Uterus (tissue), 4 donors: ENCODE measurements around the gene CAMK1D. TPM values are rescaled to one million over a fixed set of nuclear protein-coding genes. Genes with fewer than 3 reads are reported as not detected.
A peak's percentile ranks its signal among the peaks of the same experiment; 100 is the strongest.
"Not testable (repeated sequence)": the region's sequence is repeated elsewhere in the genome, so short reads cannot be mapped to it uniquely, and the experiment has no call there.

ENCODE experiments used
- DNase-seq, 2 donors: peaks; one replicate each; pipeline ENCODE4 v3.0.0-alpha.2; 2019 to 2020
- H3K27ac ChIP-seq, 2 donors: fragments of 200-600 bp; sonication (generic); 1 replicate in 1 of 2; 2 replicates in 1 of 2; pipeline ENCODE4 v1.5.1; 2016 to 2018
- H3K27me3 ChIP-seq, 2 donors: fragments of 200-600 bp; sonication (generic); one replicate each; pipeline ENCODE4 v1.5.1; 2018 to 2019; ENCODE audit warnings: control low read depth in 1 of 2
- H3K36me3 ChIP-seq, 2 donors: fragments of 200-600 bp; sonication (generic); one replicate each; pipeline ENCODE4 v1.5.1; 2019; ENCODE audit warnings: control low read depth in 1 of 2
- H3K4me1 ChIP-seq, 2 donors: fragments of 200-600 bp; sonication (generic); one replicate each; pipeline ENCODE4 v1.5.1; 2018 to 2019; ENCODE audit warnings: control low read depth in 1 of 2
- H3K4me3 ChIP-seq, 2 donors: fragments of 200-600 bp; sonication (generic); 1 replicate in 1 of 2; 2 replicates in 1 of 2; pipeline ENCODE4 v1.5.1; 2018 to 2019; ENCODE audit warnings: mild to moderate bottlenecking in 1 of 2
- H3K9me3 ChIP-seq, 2 donors: fragments of 200-600 bp; sonication (generic); one replicate each; pipeline ENCODE4 v1.5.1; 2019; ENCODE audit warnings: control low read depth in 1 of 2
- CTCF ChIP-seq, 4 experiments: fragments of 200-600 bp in 2 of 4; fragments of 450-650 bp in 2 of 4; sonication (generic) in 2 of 4; IDR thresholded peaks; one replicate each; pipeline ENCODE4 v1.5.1; 2016 to 2019; ENCODE audit warnings: antibody characterized with exemption in 4 of 4, mild to moderate bottlenecking in 2 of 4, moderate library complexity in 1 of 4
- POLR2A ChIP-seq, 2 donors: fragments of 450-650 bp; IDR thresholded peaks; one replicate each; pipeline ENCODE4 v1.6.1; 2016; ENCODE audit warnings: antibody characterized with exemption in 2 of 2, mild to moderate bottlenecking in 1 of 2, moderate library complexity in 1 of 2
- intact Hi-C: fragments of 100-400 bp; cut with DNase I; formaldehyde crosslinking; loops from one replicate; pipeline ENCODE4 v1.15.1; 2023; ENCODE audit warnings: low total_unique reads
- total RNA-seq, 4 donors: library from RNA; depleted of rRNA in 3 of 4; stranded (reverse); fragments of >200 nt in 3 of 4; gene quantifications; one replicate each; pipeline versions ENCODE4 v1.1.0 to v1.2.4, GENCODE V29; 2014 to 2023
- donor health status: DM: yes; HTN: yes; CAD: no.

The CAMK1D gene
- total RNA-seq, 4 donors from 2014 or later: 3.5 to 48.4 (median 10.8) TPM

GRCh38 chr10:12806228-12807095, 457.1 kb downstream of the CAMK1D start:
- H3K27me3 ChIP-seq: no peaks in the 10 kb centered on the region
- intact Hi-C loops: no loop called here
- no peak for DNase-seq
- no peak overlapping the region for H3K4me3 ChIP-seq
- H3K9me3 ChIP-seq: no peaks in the 10 kb centered on the region
- no peak overlapping the region for H3K27ac ChIP-seq
- no peaks in the 10 kb centered on the region for H3K4me1 ChIP-seq
- no peak for TF ChIP-seq POLR2A (IDR thresholded peaks at IDR 0.05)
- no peak for TF ChIP-seq CTCF (IDR thresholded peaks at IDR 0.05)
- no peaks in the 10 kb centered on the region for H3K36me3 ChIP-seq

- no peaks in the 10 kb centered on the region for H3K27me3 ChIP-seq
- DNase-seq: no peak
- no peaks in the 10 kb centered on the region for H3K4me1 ChIP-seq
- intact Hi-C loops: no loop called here
- H3K9me3 ChIP-seq: no peaks in the 10 kb centered on the region
- no peak overlapping the region for H3K27ac ChIP-seq
- no peaks in the 10 kb centered on the region for H3K36me3 ChIP-seq
- no peak overlapping the region for H3K4me3 ChIP-seq
- TF ChIP-seq CTCF (IDR thresholded peaks at IDR 0.05) (no peak), POLR2A (IDR thresholded peaks at IDR 0.05) (no peak)
Observed at GRCh38 chr10:12807096-12807755, 457.9 kb downstream of the CAMK1D start.

GRCh38 chr10:12808014-12808613, 458.8 kb downstream of the CAMK1D start:
- Histone ChIP-seq H3K4me1 (no peaks in the 10 kb centered on the region), H3K9me3 (no peaks in the 10 kb centered on the region), H3K4me3 (no peak overlapping the region), H3K36me3 (no peaks in the 10 kb centered on the region), H3K27me3 (no peaks in the 10 kb centered on the region), H3K27ac (no peak overlapping the region)
- TF ChIP-seq CTCF (IDR thresholded peaks at IDR 0.05) (no peak), POLR2A (IDR thresholded peaks at IDR 0.05) (no peak)
- no peak for DNase-seq
- intact Hi-C loops: no loop called here

GRCh38 chr10:12810046-12810445, 460.7 kb downstream of the CAMK1D start:
- H3K27ac ChIP-seq, H3K27me3 ChIP-seq, DNase-seq, H3K4me3 ChIP-seq, intact Hi-C loops, H3K4me1 ChIP-seq, H3K36me3 ChIP-seq, H3K9me3 ChIP-seq: not testable (repeated sequence)

GRCh38 chr10:12811826-12812225, 462.5 kb downstream of the CAMK1D start:
- intact Hi-C loops: no loop called here
- Histone ChIP-seq H3K27ac (peak overlapping the region in 1 of 2 donors; percentile 7), H3K4me3 (no peak overlapping the region)

More at GRCh38 chr10:12811826-12812225, 462.5 kb downstream of the CAMK1D start:
- Histone ChIP-seq H3K36me3 (no peaks in the 10 kb centered on the region), H3K9me3 (no peaks in the 10 kb centered on the region), H3K4me1 (no peaks in the 10 kb centered on the region), H3K27me3 (no peaks in the 10 kb centered on the region)
- DNase-seq: no peak
- TF ChIP-seq CTCF (IDR thresholded peaks at IDR 0.05) (no peak), POLR2A (IDR thresholded peaks at IDR 0.05) (no peak)
